ENCODE measurements around the gene AGRP.
"Not testable (repeated sequence)": the region's sequence is repeated elsewhere in the genome, so short reads cannot be mapped to it uniquely, and the experiment has no call there.

DNA sequence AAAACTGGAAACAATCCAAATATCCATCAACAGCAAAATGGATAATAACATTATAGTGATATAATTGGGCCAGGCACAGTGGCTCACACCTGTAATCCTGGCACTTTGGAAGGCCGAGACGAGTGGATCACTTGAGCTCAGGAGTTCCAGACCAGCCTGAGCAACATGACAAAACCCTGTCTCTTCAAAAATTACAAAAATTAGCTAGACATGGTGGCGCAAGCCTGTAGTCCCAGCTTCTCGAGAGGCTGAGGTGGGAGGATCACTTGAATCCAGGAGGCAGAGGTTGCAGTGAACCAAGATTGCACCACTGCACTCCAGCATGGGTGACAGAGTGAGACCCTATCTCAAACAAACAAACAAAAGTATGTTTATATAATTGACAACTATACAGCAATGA lies 4.2 kb upstream of the AGRP start:
- TF ChIP-seq, protein P1, sequence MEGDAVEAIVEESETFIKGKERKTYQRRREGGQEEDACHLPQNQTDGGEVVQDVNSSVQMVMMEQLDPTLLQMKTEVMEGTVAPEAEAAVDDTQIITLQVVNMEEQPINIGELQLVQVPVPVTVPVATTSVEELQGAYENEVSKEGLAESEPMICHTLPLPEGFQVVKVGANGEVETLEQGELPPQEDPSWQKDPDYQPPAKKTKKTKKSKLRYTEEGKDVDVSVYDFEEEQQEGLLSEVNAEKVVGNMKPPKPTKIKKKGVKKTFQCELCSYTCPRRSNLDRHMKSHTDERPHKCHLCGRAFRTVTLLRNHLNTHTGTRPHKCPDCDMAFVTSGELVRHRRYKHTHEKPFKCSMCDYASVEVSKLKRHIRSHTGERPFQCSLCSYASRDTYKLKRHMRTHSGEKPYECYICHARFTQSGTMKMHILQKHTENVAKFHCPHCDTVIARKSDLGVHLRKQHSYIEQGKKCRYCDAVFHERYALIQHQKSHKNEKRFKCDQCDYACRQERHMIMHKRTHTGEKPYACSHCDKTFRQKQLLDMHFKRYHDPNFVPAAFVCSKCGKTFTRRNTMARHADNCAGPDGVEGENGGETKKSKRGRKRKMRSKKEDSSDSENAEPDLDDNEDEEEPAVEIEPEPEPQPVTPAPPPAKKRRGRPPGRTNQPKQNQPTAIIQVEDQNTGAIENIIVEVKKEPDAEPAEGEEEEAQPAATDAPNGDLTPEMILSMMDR (IDR thresholded peaks at IDR 0.05), result not testable (repeated sequence)
- not testable (repeated sequence) for TF ChIP-seq POLR2A, POLR2AphosphoS5 (IDR thresholded peaks at IDR 0.05)

All from sigmoid colon (tissue), 4 donors.